GM18508 (cell line): ENCODE data around the gene TMEM143.
A peak's percentile ranks its signal among the peaks of the same experiment; 100 is the strongest.
"Not testable (repeated sequence)": the region's sequence is repeated elsewhere in the genome, so short reads cannot be mapped to it uniquely, and the experiment has no call there.

Experiments
- ATAC-seq: cut with Tn5 transposase; IDR thresholded peaks from one replicate; pipeline ENCODE4 v1.9.1; 2021; ENCODE audit warnings: moderate number of reproducible peaks; ENCODE audit not compliant: insufficient read depth, unreplicated experiment

Gene TMEM143

DNA sequence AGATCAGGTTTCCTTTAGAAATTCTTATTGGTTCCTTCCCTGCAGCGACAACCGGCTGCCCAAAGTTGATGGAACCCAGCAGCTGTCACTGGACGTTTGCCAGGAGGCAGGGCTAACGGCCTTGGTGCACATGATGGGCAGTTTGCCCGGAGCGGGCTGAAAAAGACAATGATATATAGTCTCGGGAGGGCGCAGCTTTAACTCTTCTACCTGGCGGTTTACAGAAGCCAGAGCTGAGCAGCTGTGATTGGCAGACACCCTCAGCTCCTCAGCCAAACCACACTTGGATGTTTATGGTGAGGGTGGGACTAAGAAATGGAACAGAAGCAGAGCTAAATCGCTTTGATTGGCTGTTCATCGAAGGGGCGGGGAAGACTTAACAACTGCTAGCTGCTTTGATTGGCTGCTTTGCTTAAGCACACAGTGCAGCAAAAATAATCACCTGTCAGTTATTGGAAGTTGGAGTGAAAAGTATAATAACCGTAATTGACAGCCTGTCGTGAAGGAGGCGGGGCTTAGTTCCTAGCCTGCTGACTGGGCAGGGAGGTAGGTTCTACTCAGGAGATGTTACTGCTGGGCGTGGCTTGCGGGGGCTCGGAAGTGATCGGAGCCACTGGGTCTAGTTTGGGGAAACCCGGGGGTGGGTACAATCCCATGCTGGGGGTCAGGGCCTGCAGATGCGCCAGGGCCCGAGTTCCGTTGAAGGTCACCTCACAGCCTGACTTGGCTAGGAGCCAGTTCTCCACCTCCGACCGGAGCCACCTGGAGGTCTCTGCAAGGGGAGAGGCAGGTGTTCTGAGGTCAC, 30.9 kb downstream of the TMEM143 start:
- ATAC-seq: peak; percentile 57

DNA sequence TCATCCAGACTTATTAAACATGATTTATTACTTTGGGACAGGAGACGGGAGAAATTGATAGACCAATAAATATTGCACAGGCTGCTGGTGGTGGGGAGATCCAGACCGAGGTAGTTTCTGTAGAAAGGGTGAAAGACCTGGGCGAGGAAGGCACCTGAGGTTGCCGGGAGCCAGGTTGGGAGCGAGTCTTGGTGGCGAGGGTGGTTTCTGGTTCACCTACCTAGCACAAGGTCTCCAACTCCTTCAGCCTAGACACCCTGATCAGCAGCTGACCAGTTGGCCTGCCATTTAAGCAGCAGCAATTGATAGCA, 31.4 kb downstream of the TMEM143 start:
- ATAC-seq: no peak

DNA sequence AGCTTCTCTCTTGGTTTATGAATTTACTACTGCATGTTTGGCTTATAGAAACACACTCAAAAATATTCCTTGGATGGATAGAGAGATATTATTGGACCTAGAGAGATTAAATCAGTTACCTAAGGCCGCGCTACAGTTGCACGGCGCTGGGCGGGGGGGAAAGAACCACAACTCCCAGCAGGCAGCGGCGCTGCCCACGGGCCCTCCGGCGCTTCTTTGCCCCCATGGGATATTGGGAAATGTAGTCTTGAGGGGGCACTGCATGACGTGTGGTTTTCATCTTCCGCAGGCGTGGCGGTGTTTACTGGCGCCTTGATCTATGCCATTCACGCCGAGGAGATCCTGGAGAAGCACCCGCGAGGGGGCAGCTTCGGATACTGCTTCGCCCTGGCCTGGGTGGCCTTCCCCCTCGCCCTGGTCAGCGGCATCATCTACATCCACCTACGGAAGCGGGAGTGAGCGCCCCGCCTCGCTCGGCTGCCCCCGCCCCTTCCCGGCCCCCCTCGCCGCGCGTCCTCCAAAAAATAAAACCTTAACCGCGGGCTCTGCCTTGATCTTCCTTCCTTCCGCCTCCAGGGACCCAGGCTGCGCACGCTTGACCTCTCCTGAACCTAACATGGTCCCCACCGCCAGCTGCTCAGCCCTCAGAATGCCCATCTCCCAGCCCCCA, 33.6 kb downstream of the TMEM143 start:
- no peak for ATAC-seq

DNA sequence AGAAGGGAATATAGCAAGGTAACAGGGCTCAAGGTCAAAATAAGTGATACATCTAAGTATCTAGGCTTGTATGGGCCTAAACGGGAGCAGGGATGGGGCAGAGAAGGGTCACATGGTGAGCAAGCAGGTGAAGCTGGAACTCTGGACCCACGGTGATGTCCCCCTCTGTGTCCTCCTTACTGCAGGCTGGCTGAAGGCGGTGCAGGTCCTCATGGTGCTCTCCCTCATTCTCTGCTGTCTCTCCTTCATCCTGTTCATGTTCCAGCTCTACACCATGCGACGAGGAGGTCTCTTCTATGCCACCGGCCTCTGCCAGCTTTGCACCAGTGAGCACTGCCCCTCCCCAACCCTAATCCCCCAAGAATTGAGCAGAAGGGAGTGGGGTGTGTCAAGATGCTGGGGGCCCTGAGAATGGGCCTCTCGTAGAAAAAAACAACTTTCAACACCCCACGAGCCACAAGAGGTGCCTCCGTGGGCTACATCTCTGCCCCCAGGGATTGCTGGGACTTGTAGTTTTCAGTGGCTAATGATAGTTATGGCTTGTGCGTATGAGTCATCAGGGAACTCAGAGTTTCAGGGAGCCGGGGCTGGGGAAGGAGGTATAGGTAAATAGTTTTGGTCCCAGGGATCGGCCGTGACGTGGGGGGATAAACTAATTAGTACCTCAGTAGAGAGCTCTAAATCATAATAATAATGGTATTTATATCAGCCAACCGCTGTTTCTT, 34.4 kb downstream of the TMEM143 start:
- no peak for ATAC-seq

GRCh38 chr19:48325265-48325910, 38.4 kb downstream of the TMEM143 start, which contains the start of gene EMP3:
Gene EMP3, plus strand, starts transcription at chr19:48325552. Its CDS starts 1,293 bp downstream, at chr19:48326845.
- ATAC-seq: no peak

GRCh38 chr19:48321622-48322591, 41.8 kb downstream of the TMEM143 start:
- ATAC-seq: peak; percentile 54

- peak; percentile 12 for ATAC-seq
Measured at GRCh38 chr19:48321372-48321621, 42.4 kb downstream of the TMEM143 start.

- ATAC-seq: no peak
Measured at GRCh38 chr19:48319647-48320541, 43.8 kb downstream of the TMEM143 start.

DNA sequence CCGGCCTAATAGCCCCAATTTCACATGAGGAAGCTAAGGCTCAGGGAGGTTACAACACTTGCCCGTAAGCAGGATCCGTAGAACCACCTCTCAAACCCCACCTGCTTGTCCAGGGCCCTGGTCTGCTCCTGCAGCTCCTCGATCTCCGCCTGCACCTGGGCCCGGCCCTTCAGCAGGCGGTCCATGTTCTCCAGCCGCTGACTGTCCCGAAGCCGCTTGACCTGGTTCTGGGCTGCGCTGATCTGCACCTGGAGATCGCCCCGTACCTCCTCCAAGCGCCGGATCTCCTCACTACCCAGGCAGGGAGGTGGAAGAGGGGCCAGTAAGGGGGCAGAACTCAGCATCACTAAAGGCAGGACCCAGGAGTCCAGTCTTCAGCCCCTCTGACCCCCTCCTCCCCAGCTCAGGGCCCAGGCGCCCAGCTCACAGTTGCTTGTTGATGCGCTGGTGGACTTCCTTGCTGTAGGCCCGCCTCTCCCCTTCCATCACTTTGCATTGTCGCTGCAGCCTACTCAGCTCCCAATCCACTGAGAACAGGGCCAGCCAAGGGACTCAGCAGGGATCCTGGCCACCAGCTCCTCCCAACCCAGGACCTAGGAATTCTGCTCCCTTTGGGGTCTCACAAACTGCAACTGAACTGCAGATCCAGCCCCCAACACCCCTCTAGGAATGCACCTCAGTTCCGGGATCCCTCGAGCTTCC, 45.3 kb downstream of the TMEM143 start:
- no peak for ATAC-seq

DNA sequence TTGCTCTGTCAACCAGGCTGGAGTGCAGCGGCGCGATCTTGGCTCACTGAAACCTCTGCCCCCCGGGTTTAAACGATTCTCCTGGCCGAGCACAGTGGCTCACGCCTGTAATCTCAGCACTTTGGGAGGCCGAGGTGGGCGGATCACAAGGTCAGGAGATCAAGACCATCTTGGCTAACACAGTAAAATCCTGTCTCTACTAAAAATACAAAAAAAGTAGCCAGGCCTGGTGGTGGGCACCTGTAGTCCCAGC, 46.1 kb downstream of the TMEM143 start:
- ATAC-seq: not testable (repeated sequence)

DNA sequence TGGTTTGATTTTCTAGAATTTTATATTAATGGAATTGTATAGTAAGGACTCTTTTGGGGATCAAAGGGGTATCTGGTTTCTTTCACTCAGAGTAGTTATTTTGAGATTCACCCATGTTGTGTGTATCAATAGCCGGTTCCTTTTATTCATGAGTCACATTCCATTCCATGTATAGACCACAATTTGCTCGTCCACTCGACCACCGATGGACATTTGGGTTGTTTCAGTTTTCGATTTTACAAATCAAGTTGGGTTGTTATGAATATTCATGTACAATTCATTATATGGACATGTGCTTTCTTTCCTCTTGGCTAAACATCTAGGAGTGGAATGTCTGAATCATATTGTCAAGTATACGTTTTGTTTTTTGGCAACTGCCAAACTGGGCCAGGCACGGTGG, 48.0 kb downstream of the TMEM143 start:
- ATAC-seq: no peak

GRCh38 chr19:48311384-48311783, 52.4 kb downstream of the TMEM143 start:
- no peak for ATAC-seq

- no peak for ATAC-seq
Measured at GRCh38 chr19:48310227-48310626, 53.5 kb downstream of the TMEM143 start.

GRCh38 chr19:48309731-48310130, 54.0 kb downstream of the TMEM143 start:
- not testable (repeated sequence) for ATAC-seq

DNA sequence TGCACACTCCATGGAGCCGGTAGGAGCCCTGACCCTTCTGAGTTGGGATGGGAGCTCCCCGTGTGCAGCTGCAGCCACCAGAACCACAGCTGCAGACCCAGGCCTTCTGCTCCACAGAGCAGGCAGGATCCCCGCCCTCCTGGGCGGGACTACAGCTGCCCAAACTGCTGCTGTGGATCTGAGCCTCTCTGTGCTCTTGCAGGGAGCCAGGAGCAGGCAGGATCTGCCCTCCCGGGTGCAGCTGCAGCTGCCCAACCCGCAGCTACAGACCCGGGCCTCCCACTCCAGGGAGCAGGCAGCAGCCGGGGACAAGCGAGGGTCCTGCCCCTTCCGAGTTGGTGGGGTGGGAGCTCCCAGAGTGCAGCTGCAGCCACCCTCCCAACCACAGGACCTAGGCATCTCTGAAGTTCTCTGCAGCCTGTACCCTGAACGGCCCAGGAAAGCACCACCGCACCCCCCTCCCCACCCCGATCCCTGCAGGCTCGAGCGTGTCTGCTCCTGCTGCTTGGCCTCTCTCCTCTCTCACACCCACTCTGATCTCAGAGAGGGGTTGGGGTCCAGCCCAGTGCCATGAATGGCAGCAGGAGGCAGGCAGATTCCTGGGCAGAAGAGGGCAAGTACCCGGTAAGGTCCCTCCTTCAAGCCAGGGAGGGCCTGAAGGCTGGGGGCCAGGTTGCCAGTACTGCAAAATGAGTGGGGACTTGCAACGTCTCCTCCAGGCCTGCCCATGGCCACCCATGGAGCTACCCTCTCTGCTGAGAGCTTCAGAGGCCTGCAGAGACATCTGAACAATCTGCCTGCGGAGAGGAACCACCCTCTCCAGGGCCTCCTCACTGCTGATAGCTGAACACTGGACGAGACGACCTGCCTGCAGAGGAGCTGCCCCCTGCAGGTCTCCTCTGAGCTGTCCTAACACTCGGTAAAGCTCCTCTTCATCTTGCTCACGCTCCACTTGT, 54.8 kb downstream of the TMEM143 start:
- ATAC-seq: no peak

DNA sequence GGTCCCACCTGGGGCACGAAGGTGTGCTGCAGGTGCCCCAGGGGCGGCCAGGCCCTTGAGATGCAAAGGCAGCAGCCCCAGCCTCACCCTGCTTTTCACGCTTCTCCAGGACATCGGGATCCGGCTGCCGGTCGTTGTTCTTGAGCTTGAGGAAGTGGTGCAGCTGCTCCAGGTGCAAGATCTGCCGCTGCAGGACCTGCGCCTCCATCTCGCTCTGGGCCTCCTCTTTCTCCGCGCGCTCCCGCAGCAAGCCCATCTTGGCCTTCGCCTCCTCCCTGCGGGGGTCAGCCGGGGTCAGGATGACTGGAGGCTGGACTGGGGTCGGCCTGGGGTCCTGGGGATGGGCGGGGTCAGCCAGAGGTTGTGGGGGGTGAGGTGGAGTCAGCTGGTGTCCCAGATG, 59.9 kb downstream of the TMEM143 start:
- ATAC-seq: no peak

- ATAC-seq: no peak
Measured at GRCh38 chr19:48303367-48303766, 60.4 kb downstream of the TMEM143 start.

DNA sequence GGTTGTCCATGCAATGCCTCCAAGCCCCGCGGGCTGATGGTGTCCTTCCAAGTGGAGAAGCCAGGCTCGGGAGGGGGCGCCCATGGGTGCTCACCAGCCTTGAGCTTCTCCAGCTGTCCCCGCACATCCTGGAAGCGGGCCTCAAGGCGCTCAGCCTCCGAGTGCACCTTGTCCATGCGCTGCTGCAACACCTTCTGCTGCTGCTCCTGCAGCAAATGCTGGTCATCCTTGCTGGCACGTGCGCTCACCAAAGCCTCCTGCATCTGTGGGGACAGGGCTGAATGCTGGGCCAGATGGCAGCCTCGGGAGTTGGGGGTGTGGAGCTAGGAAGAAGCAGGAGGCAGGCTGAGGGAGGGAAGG, 61.2 kb downstream of the TMEM143 start:
- no peak for ATAC-seq
